ENCODE results near the gene AMDHD2. TPM values are rescaled to one million over a fixed set of nuclear protein-coding genes. Genes with fewer than 3 reads are reported as not detected.

Gene AMDHD2
- polyA plus RNA-seq, 1 donor from 2014 or later = 22.2 TPM

DNA sequence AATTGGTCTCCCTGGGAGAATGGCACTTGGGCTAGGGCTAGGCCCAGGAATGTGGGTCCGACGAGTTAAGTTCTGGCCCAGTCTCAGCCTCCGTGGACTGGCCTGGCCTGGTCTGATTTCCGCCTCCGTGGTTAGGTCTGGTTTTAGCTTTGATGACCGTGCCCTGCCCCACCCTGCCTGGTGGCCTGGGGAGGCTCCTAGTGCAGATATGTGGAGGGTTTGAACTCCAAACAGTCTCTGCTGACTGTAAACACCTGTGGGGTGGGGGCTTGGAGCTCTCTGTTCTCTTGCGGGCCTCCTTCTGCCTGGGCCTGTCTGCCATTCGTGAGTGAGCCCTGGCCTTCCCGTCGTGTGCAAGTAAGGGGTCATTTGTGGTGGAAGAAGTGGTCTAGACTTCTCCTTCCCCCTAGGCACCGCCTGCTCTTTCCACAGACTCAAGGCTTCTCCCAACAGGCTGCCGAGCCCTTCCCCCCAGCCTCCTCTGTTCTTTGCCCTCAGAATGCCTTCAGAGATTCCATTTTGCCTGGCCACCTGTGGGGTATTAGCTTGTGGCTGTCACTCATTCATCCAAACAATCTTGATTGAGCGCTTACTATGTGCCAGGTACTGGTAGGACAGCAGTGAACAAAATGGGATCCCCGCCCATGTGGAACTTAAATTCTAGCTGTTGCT lies 4.9 kb upstream of the AMDHD2 start:
- H3K27me3 Mint-ChIP-seq = peaks cover 2% of the 10 kb centered on the region
- H3K9me3 Mint-ChIP-seq = no peaks in the 10 kb centered on the region
- peaks cover 5% of the 10 kb centered on the region for H3K36me3 Mint-ChIP-seq
- peak overlapping the region; percentile 95 to 99 (median 99) for H3K27ac Mint-ChIP-seq
- H3K4me3 Mint-ChIP-seq = peak overlapping the region; percentile 91 to 94 (median 92)
- H3K4me1 Mint-ChIP-seq = peaks cover 48 to 55% (median 50%) of the 10 kb centered on the region in 3 donors

DNA sequence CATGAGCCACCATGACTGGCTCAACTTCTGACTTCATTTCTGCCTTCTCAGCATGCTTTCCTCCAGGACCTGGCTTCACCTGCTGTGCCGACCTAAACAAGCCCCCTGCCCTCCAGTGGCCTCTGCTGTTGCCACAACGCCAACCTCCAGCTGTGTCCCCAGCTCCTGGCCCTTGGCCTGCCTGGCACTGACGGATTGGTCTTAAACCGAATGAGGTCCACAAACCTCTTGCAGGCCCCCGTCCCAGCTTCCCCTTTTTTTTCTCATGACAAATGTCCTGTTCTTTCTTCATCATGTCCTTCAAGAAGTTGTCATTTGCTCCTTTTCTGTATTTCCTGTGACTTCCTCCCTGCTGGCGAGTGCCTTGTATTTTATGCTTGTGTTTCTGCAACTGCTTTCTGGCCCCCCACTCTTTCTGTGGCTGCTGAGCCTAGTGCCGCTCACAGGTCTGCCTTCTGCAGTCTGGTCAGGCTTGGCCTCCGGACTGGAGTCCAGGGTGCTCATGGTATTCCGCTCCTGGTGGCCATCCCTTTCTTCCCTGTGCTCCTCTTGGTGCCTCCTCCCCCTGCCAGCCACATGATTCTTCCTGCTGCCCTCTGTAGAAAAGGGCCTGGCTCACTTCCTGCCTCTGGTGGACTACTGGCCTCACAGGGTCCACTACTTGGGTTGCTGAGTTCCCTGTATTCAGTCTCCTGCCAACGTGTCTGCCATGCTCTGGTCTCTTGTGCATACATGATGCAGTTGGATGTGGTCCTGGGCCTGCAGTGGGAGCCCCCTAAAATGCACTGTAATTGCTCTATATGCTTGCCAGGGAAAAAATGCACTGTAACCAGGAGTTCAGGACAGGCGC lies 3.6 kb upstream of the AMDHD2 start:
- peak overlapping the region; percentile 91 to 94 (median 92) for H3K4me3 Mint-ChIP-seq
- H3K27me3 Mint-ChIP-seq = peaks cover 2% of the 10 kb centered on the region
- peaks cover 5% of the 10 kb centered on the region for H3K36me3 Mint-ChIP-seq
- peak overlapping the region; percentile 57 to 99 (median 95) for H3K27ac Mint-ChIP-seq
- peaks cover 48 to 63% (median 50%) of the 10 kb centered on the region in 3 donors for H3K4me1 Mint-ChIP-seq
- H3K9me3 Mint-ChIP-seq = no peaks in the 10 kb centered on the region

- H3K4me3 Mint-ChIP-seq = peak overlapping the region; percentile 48 to 93 (median 72)
- H3K9me3 Mint-ChIP-seq = no peaks in the 10 kb centered on the region
- H3K36me3 Mint-ChIP-seq = peaks cover 5% of the 10 kb centered on the region
- H3K27me3 Mint-ChIP-seq = peaks cover 2% of the 10 kb centered on the region
- H3K4me1 Mint-ChIP-seq = peaks cover 43 to 59% (median 44%) of the 10 kb centered on the region in 3 donors
- peak overlapping the region; percentile 57 to 99 (median 80) for H3K27ac Mint-ChIP-seq
Measured at GRCh38 chr16:2517954-2518605, 2.1 kb upstream of the AMDHD2 start.

DNA sequence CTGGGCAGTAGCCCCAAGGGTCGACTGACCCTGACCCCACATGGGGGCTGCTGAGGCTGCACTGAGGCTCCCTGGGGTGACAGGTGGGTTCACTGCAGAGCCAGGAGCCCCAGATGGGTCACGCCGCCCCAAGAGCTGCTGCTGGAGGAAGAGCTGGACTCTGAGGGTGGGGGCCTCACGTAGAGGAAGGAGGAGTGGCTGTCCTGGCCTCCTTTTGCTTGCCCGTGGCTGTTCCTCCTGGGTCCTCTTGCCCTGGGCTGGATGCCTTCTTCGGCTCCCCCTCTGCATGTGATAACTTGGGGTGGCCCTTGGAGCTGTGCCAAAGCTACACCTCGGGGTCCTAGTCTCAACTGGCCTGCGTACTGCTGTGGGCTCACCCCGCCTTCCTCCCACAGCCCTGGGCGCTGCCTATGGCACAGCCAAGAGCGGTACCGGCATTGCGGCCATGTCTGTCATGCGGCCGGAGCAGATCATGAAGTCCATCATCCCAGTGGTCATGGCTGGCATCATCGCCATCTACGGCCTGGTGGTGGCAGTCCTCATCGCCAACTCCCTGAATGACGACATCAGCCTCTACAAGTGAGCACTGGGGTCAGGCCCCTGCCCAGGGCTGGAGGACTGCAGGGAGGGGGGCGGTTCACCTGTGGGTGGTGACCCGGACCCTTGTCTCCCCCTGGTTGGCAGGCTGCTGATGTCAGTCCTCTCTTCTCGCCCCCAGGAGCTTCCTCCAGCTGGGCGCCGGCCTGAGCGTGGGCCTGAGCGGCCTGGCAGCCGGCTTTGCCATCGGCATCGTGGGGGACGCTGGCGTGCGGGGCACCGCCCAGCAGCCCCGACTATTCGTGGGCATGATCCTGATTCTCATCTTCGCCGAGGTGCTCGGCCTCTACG lies 1.1 kb upstream of the AMDHD2 start:
- peak overlapping the region; percentile 96 to 99 (median 99) for H3K27ac Mint-ChIP-seq
- H3K36me3 Mint-ChIP-seq = peaks cover 5% of the 10 kb centered on the region
- no peaks in the 10 kb centered on the region for H3K9me3 Mint-ChIP-seq
- peaks cover 2% of the 10 kb centered on the region for H3K27me3 Mint-ChIP-seq
- H3K4me3 Mint-ChIP-seq = peak overlapping the region in 2 of 4 donors; percentile 66 to 93
- peaks cover 40 to 55% (median 40%) of the 10 kb centered on the region in 3 donors for H3K4me1 Mint-ChIP-seq

DNA sequence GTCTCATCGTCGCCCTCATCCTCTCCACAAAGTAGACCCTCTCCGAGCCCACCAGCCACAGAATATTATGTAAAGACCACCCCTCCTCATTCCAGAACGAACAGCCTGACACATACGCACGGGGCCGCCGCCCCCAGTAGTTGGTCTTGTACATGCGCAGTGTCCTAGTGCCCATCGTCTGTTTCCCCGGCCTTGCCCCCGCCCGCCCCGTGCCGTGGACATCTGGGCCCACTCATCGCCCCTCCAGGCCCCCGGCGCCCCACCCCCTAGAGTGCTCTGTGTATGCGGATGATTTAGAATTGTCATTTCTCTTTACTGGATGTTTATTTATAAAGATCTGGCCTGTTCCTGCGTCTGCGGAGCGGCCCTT lies 475 bp upstream of the AMDHD2 start:
- Mint-ChIP-seq H3K9me3 (no peaks in the 10 kb centered on the region), H3K36me3 (peaks cover 5% of the 10 kb centered on the region), H3K27me3 (peaks cover 2% of the 10 kb centered on the region), H3K4me1 (peaks cover 40 to 58% (median 44%) of the 10 kb centered on the region in 3 donors), H3K4me3 (peak overlapping the region; percentile 66 to 93 (median 93)), H3K27ac (peak overlapping the region; percentile 96 to 99 (median 99))

DNA sequence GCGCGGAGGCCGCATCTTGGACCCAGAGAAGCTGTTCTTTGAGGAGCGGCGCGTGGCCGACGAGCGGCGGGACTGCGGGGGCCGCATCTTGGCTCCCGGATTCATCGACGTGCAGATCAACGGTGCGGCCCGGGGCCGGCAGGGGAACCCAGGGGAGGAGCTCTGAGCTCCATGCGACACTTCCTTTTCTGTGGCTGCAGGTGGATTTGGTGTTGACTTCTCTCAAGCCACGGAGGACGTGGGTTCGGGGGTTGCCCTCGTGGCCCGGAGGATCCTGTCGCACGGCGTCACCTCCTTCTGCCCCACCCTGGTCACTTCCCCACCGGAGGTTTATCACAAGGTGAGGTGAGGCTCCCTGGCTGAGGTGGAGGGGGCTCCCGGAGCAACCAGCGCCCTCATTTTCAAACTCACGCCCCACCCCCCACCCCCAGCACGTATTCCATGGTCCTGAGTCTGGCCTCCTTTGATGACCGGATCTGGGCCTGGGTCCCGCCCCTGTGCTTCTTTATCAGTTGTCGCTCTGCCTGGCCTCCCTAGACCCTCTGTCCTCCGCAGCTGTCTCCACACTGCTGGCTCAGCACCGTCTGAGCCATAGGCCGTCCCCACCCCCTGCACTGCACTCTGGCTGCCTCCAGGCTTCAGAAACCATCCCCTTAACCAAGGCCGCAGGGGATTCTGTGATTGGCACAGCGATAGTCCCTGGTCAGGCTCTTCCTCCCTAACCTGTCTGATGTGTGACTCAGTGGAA lies 787 bp downstream of the AMDHD2 start:
- Mint-ChIP-seq H3K4me1 (peaks cover 30 to 47% (median 34%) of the 10 kb centered on the region in 3 donors), H3K9me3 (no peaks in the 10 kb centered on the region), H3K27ac (peak overlapping the region; percentile 99)

DNA sequence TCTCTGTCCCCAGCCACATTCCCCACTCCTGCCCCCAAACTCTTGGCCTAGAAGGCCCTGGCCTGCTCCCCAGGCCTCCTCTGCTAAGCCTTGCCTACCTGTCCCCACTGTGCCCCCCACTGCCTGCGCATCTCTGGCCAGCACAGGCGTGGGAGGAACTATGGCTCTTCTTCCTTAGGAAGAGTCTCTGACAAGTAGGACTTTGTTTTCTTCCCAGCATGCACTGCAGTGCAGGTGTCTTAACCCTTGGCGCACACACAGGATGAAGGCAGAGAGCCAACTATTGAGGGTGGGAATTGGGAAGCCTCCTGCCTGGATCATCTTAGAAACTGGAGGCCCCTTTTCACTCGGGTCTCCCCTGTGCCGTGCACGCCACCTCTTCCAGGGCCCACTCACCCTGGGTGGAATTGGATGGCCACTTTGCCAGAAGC lies 3.6 kb downstream of the AMDHD2 start:
- no peaks in the 10 kb centered on the region for H3K36me3 Mint-ChIP-seq

More for the DNA sequence above, 787 bp downstream of the AMDHD2 start:
- peak overlapping the region; percentile 92 to 98 (median 95) for H3K4me3 Mint-ChIP-seq
- H3K27me3 Mint-ChIP-seq = peaks cover 2% of the 10 kb centered on the region
- H3K36me3 Mint-ChIP-seq = peaks cover 3% of the 10 kb centered on the region

GRCh38 chr16:2524339-2524938 lies 4.3 kb downstream of the AMDHD2 start:
- Mint-ChIP-seq H3K4me1 (peaks cover 8 to 22% (median 12%) of the 10 kb centered on the region in 3 donors), H3K4me3 (peak overlapping the region in 1 of 4 donors; percentile 86), H3K27ac (peak overlapping the region; percentile 23 to 99 (median 90)), H3K36me3 (no peaks in the 10 kb centered on the region), H3K9me3 (no peaks in the 10 kb centered on the region), H3K27me3 (no peaks in the 10 kb centered on the region)

More for the DNA sequence above, 3.6 kb downstream of the AMDHD2 start:
- Mint-ChIP-seq H3K27ac (peak overlapping the region; percentile 23 to 99 (median 90)), H3K27me3 (no peaks in the 10 kb centered on the region), H3K4me1 (peaks cover 12 to 25% (median 12%) of the 10 kb centered on the region in 3 donors), H3K9me3 (no peaks in the 10 kb centered on the region), H3K4me3 (peak overlapping the region in 3 of 4 donors; percentile 68 to 86 (median 76))

DNA sequence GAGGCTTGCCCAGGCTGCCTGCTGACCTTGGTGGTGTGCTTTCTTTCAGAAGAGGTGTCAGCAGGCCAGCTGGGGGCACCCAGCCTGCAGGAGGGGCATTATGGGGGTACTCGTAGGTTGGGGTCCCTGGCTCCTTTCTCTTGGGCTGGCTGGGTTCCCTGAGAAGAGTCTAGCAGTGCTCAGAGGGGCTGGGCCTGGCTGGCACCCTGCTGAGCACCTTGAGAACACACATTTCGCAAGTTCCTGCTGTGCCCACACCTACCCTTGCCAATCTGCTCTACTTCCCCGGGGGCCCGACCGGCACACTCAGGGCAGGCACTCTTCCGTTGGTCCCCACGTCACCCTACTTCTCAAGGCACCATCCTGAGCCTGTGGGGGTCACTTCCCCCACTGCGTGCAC lies 6.0 kb downstream of the AMDHD2 start:
- peaks cover 7 to 11% (median 9%) of the 10 kb centered on the region in 3 donors for H3K4me1 Mint-ChIP-seq
- H3K36me3 Mint-ChIP-seq = peaks cover 1% of the 10 kb centered on the region
- H3K4me3 Mint-ChIP-seq = peak overlapping the region in 1 of 4 donors; percentile 60
- H3K27ac Mint-ChIP-seq = peak overlapping the region in 1 of 3 donors; percentile 99
- H3K9me3 Mint-ChIP-seq = no peaks in the 10 kb centered on the region
- H3K27me3 Mint-ChIP-seq = no peaks in the 10 kb centered on the region

- Mint-ChIP-seq H3K27ac (peak overlapping the region in 2 of 3 donors; percentile 74 to 99), H3K9me3 (no peaks in the 10 kb centered on the region), H3K36me3 (peaks cover 1% of the 10 kb centered on the region), H3K4me1 (peaks cover 5 to 13% (median 6%) of the 10 kb centered on the region in 3 donors), H3K4me3 (no peak overlapping the region), H3K27me3 (no peaks in the 10 kb centered on the region)
Measured at GRCh38 chr16:2527071-2527783, 7.1 kb downstream of the AMDHD2 start.

DNA sequence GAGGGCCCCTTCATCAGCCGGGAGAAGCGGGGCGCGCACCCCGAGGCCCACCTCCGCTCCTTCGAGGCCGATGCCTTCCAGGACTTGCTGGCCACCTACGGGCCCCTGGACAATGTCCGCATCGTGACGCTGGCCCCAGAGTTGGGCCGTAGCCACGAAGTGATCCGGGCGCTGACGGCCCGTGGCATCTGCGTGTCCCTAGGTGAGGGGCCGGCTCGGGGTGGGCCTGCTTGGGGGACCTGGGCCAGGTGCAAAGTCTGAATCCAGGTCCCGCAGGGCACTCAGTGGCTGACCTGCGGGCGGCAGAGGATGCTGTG lies 7.6 kb downstream of the AMDHD2 start:
- Mint-ChIP-seq H3K4me3 (no peak overlapping the region), H3K9me3 (no peaks in the 10 kb centered on the region), H3K36me3 (peaks cover 1% of the 10 kb centered on the region), H3K4me1 (peaks cover 5 to 14% (median 6%) of the 10 kb centered on the region in 3 donors), H3K27me3 (no peaks in the 10 kb centered on the region), H3K27ac (peak overlapping the region in 1 of 3 donors; percentile 99)

- H3K9me3 Mint-ChIP-seq = no peaks in the 10 kb centered on the region
- H3K4me3 Mint-ChIP-seq = peak overlapping the region in 1 of 4 donors; percentile 23
- H3K27me3 Mint-ChIP-seq = no peaks in the 10 kb centered on the region
- H3K36me3 Mint-ChIP-seq = peaks cover 1% of the 10 kb centered on the region
- H3K4me1 Mint-ChIP-seq = peaks cover 6 to 14% (median 7%) of the 10 kb centered on the region in 3 donors
- H3K27ac Mint-ChIP-seq = peak overlapping the region in 1 of 3 donors; percentile 99
Measured at GRCh38 chr16:2528161-2529060, 8.2 kb downstream of the AMDHD2 start.

All from IgD-negative memory B cell (primary cell).